PC-3 (cell line): ENCODE data around the gene MYO1C.

ENCODE experiments used
- EZH2 ChIP-seq: fragments of 300-600 bp; sonication (generic); IDR thresholded peaks from one replicate; pipeline ENCODE4 v1.6.1; 2017; ENCODE audit warnings: antibody characterized with exemption, mild to moderate bottlenecking, low read length; ENCODE audit not compliant: unreplicated experiment
- EZH2phosphoT487 ChIP-seq: fragments of 300-600 bp; sonication (generic); IDR thresholded peaks from 2 replicates; pipeline ENCODE4 v1.6.1; 2018; ENCODE audit warnings: mild to moderate bottlenecking, antibody characterized with exemption, low read length, borderline replicate concordance
- TF ChIP-seq, protein P1 (sequence below): fragments of 300-600 bp; sonication (generic); conservative IDR thresholded peaks from 2 replicates; pipeline ENCODE4 v1.5.1; 2017; ENCODE audit warnings: antibody characterized with exemption, low read depth, mild to moderate bottlenecking, low read length

DNA sequence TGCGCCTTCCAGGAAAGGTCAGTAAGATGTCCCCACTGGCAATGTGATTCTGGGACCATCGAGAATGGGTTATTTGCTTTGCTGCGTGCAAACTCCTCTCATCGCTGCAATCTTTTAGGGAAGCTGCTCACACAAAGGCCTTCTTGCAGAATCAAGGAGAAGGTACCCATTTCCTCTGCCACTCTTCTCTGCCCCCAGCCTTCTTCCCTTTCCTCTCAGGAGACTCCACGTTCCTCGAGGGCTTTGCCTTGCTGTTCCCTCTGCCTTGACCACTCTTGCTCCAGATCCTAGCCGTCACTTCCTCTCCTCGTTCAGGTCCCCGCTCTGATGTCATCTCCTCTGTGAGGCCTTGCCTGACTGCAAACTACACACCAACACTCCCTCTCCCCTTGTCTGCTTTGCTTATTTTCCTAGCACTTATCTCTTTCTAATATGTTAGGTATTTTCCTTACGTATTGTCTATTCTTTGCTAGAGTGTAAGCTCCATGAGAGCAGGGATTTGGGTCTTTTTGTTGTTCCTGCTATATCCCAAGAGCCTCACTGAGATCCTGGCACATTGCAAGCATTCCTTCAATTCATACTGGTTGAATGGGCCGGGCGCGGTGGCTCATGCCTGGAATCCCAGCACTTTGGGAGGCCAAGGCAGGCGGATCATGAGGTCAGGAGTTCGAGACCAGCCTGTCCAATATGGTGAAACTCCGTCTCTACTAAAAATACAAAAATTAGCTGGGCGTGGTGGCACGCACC lies 31.1 kb downstream of the MYO1C start:
- TF ChIP-seq, protein P1, sequence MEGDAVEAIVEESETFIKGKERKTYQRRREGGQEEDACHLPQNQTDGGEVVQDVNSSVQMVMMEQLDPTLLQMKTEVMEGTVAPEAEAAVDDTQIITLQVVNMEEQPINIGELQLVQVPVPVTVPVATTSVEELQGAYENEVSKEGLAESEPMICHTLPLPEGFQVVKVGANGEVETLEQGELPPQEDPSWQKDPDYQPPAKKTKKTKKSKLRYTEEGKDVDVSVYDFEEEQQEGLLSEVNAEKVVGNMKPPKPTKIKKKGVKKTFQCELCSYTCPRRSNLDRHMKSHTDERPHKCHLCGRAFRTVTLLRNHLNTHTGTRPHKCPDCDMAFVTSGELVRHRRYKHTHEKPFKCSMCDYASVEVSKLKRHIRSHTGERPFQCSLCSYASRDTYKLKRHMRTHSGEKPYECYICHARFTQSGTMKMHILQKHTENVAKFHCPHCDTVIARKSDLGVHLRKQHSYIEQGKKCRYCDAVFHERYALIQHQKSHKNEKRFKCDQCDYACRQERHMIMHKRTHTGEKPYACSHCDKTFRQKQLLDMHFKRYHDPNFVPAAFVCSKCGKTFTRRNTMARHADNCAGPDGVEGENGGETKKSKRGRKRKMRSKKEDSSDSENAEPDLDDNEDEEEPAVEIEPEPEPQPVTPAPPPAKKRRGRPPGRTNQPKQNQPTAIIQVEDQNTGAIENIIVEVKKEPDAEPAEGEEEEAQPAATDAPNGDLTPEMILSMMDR, result no peak
- TF ChIP-seq EZH2 (no peak), EZH2phosphoT487 (no peak)
